DOHH2 (cell line): ENCODE measurements around the gene ZNF526.

Experiments
- CTCF ChIP-seq: fragments of 200-600 bp; sonication (generic); IDR thresholded peaks from one replicate; pipeline ENCODE4 v1.5.1; 2014; ENCODE audit warnings: antibody characterized with exemption, mild to moderate bottlenecking, low read depth, low read length; ENCODE audit not compliant: poor library complexity, severe bottlenecking
- EZH2phosphoT487 ChIP-seq: fragments of 200-600 bp; sonication (generic); IDR thresholded peaks from 2 replicates; pipeline ENCODE4 v1.6.1; 2017; ENCODE audit warnings: borderline replicate concordance, mild to moderate bottlenecking, antibody characterized with exemption, low read length, moderate library complexity, mixed read lengths

DNA sequence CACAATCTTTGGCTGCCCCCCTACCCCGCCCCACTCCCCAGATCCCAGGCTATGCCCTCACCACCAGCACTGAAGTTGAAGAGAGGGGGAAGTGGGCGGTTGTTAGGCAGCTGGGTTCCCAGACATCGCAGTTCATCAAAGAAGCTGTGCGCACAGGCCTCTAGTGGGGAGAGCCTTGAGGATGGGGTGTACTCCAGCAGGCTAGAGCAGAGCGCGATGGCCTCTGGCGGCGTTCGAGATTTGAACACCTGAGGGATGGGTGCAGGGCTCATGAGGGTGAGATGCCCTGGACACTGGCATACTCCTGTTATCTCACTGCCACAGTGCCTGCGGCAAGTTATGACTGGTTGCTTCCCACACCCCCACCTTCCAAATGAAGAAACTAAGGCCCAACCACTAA, 12.3 kb downstream of the ZNF526 start:
- TF ChIP-seq EZH2phosphoT487 (no peak), CTCF (no peak)
